Right lobe of liver (tissue), 6 donors: ENCODE measurements around the gene SLC39A2. TPM values are rescaled to one million over a fixed set of nuclear protein-coding genes. Genes with fewer than 3 reads are reported as not detected.
"Not testable (repeated sequence)": the region's sequence is repeated elsewhere in the genome, so short reads cannot be mapped to it uniquely, and the experiment has no call there.

ENCODE experiments used
- ATAC-seq, 4 donors: fragments of 200-7000 bp; cut with Tn5 transposase; one replicate each; pipeline ENCODE4 v1.9.1; 2020; ENCODE audit warnings: mild to moderate bottlenecking in 4 of 4, moderate library complexity in 4 of 4
- DNase-seq, 3 donors: peaks; one replicate each; pipeline ENCODE4 v3.0.0-alpha.2; 2020
- H3K27ac ChIP-seq, 3 donors: fragments of 200-600 bp; one replicate each; pipeline ENCODE4 v1.8.0; 2022
- H3K27me3 ChIP-seq, 2 donors: fragments of 200-600 bp; one replicate each; pipeline ENCODE4 v1.8.0; 2022
- H3K36me3 ChIP-seq, 4 donors: fragments of 200-600 bp; sonication (generic) in 1 of 4; one replicate each; pipeline versions ENCODE4 v1.5.1 to v1.8.0; 2017 to 2022; ENCODE audit warnings: control low read depth in 1 of 4
- H3K4me1 ChIP-seq, 4 donors: fragments of 200-600 bp; sonication (generic) in 1 of 4; one replicate each; pipeline versions ENCODE4 v1.5.1 to v1.8.0; 2017 to 2022; ENCODE audit warnings: control low read depth in 1 of 4
- H3K4me3 ChIP-seq, 3 donors: fragments of 200-600 bp; one replicate each; pipeline ENCODE4 v1.8.0; 2022
- H3K9me3 ChIP-seq, 4 donors: fragments of 200-600 bp; sonication (generic) in 1 of 4; one replicate each; pipeline versions ENCODE4 v1.5.1 to v1.8.0; 2017 to 2022; ENCODE audit warnings: control low read depth in 1 of 4
- POLR2A ChIP-seq: fragments of 450-650 bp; IDR thresholded peaks from one replicate; pipeline ENCODE4 v1.6.1; 2017; ENCODE audit warnings: antibody characterized with exemption, mild to moderate bottlenecking
- WGBS: methylation state at CpG from one replicate; pipeline ENCODE4 v1.1.6; 2018; ENCODE audit warnings: low coverage, low lambda C conversion rate; ENCODE audit not compliant: insufficient coverage; ENCODE audit errors: missing lambda C conversion rate; 5-methylcytosine and 5-hydroxymethylcytosine counted together
- intact Hi-C, 2 donors: fragments of 100-400 bp; cut with DNase I; formaldehyde crosslinking; loops; one replicate each; pipeline versions ENCODE4 v1.11.2 to v1.14.1; 2022
- total RNA-seq, 6 experiments: library from RNA; depleted of rRNA in 2 of 6; stranded (reverse); fragments of >200 nt in 2 of 6; fragmentation: NEBNext Ultra II Directional in 3 of 6; extraction: Animal tissue kit (Norgen Biotek cat#: 25700) in 3 of 6; gene quantifications; one replicate each; pipeline versions ENCODE4 v1.1.0 to v1.2.4, GENCODE V29; 2016 to 2023
- TF ChIP-seq, protein P1 (sequence below), 4 donors: fragments of 200-600 bp in 3 of 4; fragments of 450-650 bp in 1 of 4; IDR thresholded peaks; one replicate each; pipeline versions ENCODE4 v1.5.1 to v1.8.0; 2016 to 2022; ENCODE audit warnings: antibody characterized with exemption in 4 of 4, mild to moderate bottlenecking in 2 of 4
- donor health status: DM: no; HTN: yes; CAD: no.
- donor health status: DM: no; HTN: no; CAD: no.
- donor health status: DM: no; HTN: no; CAD: no.
- donor health status: DM: no; HTN: yes; CAD: no.
- donor health status: DM: no; HTN: yes; CAD: no.

SLC39A2 gene
- total RNA-seq, 6 experiments from 2014 or later, result not detected

DNA sequence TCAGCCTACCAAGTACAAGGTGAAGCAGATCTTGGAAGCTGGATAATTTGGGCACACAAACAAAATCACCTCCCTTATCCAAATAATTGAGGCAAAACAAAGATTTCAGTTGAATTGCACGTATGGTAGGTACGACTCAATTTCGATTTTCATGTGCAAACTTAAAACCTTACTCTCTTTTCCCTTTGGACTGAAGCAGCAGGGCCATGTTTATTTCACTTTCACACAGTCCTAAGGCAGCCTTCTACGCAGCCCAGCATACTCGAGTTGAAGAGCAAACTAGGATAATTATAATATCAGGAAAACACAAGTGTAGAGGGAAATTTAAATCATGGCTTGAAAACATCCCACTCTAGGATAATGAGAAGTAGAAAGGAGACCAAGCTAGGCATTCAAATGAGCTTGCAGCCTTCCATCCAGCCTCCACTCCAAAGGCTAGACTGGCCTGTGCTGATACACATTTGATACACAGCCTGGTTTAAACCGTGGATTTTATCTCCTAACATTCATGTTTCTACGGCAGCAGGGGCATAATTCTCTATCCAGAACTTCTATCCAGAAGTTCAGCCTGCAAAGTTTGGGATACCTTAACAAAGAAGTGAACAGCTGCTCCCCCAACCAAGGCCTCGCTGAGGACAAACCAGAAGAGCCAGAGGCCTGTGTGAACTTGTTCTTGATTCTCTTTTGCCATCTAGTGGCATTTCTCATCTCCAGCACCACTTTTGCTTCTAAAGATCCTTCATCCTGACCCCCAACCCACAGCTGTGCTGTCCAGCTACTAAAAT lies 40.7 kb downstream of the SLC39A2 start:
- ATAC-seq (peak; percentile 47 to 61 (median 48)), DNase-seq (peak in 1 of 3 donors; percentile 54)
- H3K4me3 ChIP-seq, result no peak overlapping the region
- H3K27ac ChIP-seq, result peak overlapping the region; percentile 40 to 56 (median 46)
- no peaks in the 10 kb centered on the region for H3K9me3 ChIP-seq
- WGBS, result 20% methylated on average over 8 of the region's 8 CpGs
- TF ChIP-seq POLR2A, result no peak
- TF ChIP-seq, protein P1, sequence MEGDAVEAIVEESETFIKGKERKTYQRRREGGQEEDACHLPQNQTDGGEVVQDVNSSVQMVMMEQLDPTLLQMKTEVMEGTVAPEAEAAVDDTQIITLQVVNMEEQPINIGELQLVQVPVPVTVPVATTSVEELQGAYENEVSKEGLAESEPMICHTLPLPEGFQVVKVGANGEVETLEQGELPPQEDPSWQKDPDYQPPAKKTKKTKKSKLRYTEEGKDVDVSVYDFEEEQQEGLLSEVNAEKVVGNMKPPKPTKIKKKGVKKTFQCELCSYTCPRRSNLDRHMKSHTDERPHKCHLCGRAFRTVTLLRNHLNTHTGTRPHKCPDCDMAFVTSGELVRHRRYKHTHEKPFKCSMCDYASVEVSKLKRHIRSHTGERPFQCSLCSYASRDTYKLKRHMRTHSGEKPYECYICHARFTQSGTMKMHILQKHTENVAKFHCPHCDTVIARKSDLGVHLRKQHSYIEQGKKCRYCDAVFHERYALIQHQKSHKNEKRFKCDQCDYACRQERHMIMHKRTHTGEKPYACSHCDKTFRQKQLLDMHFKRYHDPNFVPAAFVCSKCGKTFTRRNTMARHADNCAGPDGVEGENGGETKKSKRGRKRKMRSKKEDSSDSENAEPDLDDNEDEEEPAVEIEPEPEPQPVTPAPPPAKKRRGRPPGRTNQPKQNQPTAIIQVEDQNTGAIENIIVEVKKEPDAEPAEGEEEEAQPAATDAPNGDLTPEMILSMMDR (IDR thresholded peaks at IDR 0.05), result peak; percentile 57 to 80 (median 70)
- H3K4me1 ChIP-seq, result peaks cover 2 to 64% (median 20%) of the 10 kb centered on the region in 4 donors
- H3K36me3 ChIP-seq, result no peaks in the 10 kb centered on the region
- intact Hi-C loops, result no loop called here
- H3K27me3 ChIP-seq, result no peaks in the 10 kb centered on the region

DNA sequence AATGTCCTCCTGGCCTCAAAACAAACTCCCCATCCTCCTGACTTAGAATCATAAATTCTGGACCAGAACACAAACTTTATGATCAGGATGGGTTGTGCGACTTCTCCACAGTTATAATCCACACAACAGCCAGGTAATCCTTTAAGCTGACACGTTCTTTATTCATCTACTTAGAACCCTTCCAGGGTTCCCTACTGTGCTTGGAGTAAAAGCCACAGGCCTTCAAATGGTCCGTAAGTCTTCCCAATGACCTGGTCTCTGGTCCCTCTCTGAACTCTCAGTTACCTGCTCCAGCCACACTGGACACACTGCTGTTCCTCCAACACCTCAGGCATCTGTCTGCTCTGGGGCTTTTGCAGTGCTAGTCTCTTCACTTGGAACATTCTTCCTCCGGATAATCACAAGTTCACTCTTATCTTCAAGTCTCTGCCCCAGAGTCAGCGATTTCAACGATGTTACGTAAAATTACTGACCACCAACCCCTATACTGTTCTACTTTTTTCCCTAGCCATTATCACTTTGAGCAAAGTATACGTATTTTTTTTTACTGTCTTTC lies 41.4 kb downstream of the SLC39A2 start:
- no peaks in the 10 kb centered on the region for H3K36me3 ChIP-seq
- peaks cover 2 to 70% (median 23%) of the 10 kb centered on the region in 4 donors for H3K4me1 ChIP-seq
- intact Hi-C loops, result no loop called here
- no peak for DNase-seq
- 52% methylated on average over 7 of the region's 8 CpGs for WGBS
- TF ChIP-seq POLR2A, result no peak
- TF ChIP-seq, protein P1 (IDR thresholded peaks at IDR 0.05), result no peak
- no peak overlapping the region for H3K4me3 ChIP-seq
- H3K27me3 ChIP-seq, result no peaks in the 10 kb centered on the region
- no peaks in the 10 kb centered on the region for H3K9me3 ChIP-seq
- ATAC-seq, result no peak
- peak overlapping the region in 1 of 3 donors; percentile 10 for H3K27ac ChIP-seq

DNA sequence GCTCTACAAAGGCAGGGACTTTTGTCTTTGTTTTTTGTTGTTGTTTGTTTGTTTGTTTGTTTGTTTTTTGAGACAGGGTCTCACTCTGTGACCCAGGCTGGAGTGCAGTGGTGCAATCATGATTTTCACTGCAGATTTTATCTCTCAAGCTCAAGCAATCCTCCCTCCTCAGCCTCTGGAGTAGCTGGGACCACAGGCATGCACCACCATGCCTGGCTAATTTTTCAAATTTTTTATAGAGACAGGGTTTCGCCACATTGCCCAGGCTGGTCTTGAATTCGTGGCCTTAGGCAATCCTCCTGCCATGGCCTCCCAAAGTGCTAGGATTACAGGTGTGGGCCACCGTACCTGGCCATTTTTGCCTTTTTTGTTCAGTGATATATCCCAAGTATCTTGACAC lies 41.8 kb downstream of the SLC39A2 start:
- ATAC-seq, intact Hi-C loops, H3K4me3 ChIP-seq, H3K36me3 ChIP-seq, H3K9me3 ChIP-seq, H3K27me3 ChIP-seq, DNase-seq: not testable (repeated sequence)
- Histone ChIP-seq H3K27ac (peak overlapping the region in 1 of 3 donors; percentile 10), H3K4me1 (peaks cover 2 to 75% (median 24%) of the 10 kb centered on the region in 4 donors)
- 60% methylated on average over 3 of the region's 3 CpGs for WGBS

GRCh38 chr14:21041676-21042433 lies 42.8 kb downstream of the SLC39A2 start, which contains the start of gene RNASE7:
RNASE7 (plus strand) TSS chr14:21042362; CDS start chr14:21042993, 631 bp downstream.
- Histone ChIP-seq H3K36me3 (no peaks in the 10 kb centered on the region), H3K4me3 (peak within 1 kb of the TSS in 2 of 3 donors; percentile 0 to 17), H3K4me1 (peaks cover 2 to 84% (median 25%) of the 10 kb centered on the region in 4 donors), H3K9me3 (no peaks in the 10 kb centered on the region), H3K27ac (peak within 1 kb of the TSS; percentile 29 to 61 (median 57)), H3K27me3 (no peaks in the 10 kb centered on the region)
- WGBS, result 45% methylated on average over 8 of the region's 11 CpGs
- TF ChIP-seq POLR2A, result no peak
- TF ChIP-seq, protein P1 (IDR thresholded peaks at IDR 0.05), result no peak
- DNase-seq (peak in 1 of 3 donors; percentile 67), ATAC-seq (peak in 2 of 4 donors; percentile 18 to 34)
- intact Hi-C loops, result no loop called here
